Measurements from ENCODE around the gene MUC5B.
"Not testable (repeated sequence)": the region's sequence is repeated elsewhere in the genome, so short reads cannot be mapped to it uniquely, and the experiment has no call there.

MUC5B gene

GRCh38 chr11:1233351-1234053 is 10.6 kb downstream of the MUC5B start:
- DNase-seq: no peak

DNA sequence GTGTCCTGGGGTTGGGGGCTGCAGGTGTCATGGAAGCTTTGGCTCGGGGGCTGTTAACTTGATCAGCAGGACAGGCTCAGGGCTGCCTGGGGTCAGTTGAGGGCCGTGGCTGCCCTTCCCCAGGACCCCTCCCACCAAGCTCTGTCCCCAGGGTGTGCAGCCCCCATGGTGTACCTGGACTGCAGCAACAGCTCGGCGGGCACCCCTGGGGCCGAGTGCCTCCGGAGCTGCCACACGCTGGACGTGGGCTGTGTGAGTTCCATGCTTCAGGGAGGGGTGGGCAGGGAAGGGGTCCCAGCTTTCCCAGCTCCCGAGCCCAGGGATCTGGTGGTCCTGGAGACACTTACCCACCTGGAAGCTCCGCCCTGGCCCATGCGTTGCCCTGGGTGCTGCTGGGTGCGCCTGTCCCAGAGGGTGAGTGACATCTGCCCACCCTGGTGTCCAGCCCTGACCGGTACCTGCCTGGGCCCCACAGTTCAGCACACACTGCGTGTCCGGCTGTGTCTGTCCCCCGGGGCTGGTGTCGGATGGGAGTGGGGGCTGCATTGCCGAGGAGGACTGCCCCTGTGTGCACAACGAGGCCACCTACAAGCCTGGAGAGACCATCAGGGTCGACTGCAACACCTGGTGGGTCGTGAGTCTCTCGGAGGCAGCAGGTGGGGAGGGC is 11.3 kb downstream of the MUC5B start:
- DNase-seq: no peak

GRCh38 chr11:1234771-1235305 is 12.0 kb downstream of the MUC5B start:
- DNase-seq: no peak

GRCh38 chr11:1235306-1235900 is 12.5 kb downstream of the MUC5B start:
- DNase-seq: no peak

GRCh38 chr11:1235901-1236315 is 13.0 kb downstream of the MUC5B start:
- DNase-seq: no peak

DNA sequence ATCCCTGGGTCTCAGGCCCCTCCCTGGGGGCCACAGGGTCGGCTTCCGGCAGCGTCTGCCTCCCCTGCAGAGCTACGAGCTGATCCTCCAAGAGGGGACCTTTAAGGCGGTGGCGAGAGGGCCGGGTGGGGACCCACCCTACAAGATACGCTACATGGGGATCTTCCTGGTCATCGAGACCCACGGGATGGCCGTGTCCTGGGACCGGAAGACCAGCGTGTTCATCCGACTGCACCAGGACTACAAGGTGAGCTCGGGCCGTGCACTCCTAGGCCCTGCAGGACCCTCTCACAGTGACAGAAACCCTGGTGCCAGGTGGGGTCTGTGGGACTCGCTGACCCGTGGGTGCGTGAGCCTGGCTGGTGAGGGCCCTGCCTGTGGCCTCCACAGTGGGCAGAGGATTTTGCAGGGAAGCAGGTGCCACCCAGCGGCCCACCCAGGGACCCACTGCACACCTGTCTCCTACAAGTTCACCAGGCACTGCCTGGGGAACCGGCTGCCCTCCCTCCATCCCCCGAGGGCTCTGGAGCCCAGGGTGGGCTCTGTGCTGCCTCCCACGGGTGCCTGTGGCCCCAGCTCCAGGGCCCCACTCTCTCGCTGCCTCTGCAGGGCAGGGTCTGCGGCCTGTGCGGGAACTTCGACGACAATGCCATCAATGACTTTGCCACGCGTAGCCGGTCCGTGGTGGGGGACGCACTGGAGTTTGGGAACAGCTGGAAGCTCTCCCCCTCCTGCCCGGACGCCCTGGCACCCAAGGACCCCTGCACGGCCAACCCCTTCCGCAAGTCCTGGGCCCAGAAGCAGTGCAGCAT is 13.7 kb downstream of the MUC5B start:
- no peak for DNase-seq

GRCh38 chr11:1237128-1237580 is 14.3 kb downstream of the MUC5B start:
- DNase-seq: no peak

DNA sequence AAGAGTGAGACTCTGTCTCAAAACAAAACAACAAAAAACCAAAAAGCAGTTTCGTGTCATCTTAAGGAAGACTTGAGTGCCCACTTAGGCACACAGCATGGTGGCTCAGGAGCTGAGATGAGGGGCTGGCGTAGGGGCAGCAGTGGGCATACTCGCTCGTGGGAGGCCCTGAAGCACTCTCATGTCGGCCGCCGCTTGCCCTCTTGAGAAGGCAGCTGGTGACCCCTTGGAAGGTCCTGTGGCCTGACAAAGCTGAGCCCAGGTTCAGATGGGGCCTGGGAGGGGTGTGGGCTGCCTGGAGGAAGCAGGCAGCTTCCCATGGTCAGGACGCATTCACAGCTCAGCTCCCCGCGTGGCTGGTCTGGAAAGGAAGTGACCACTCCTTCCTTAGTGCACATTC is 15.0 kb downstream of the MUC5B start:
- DNase-seq: no peak

GRCh38 chr11:1238767-1239595 is 16.1 kb downstream of the MUC5B start:
- no peak for DNase-seq

DNA sequence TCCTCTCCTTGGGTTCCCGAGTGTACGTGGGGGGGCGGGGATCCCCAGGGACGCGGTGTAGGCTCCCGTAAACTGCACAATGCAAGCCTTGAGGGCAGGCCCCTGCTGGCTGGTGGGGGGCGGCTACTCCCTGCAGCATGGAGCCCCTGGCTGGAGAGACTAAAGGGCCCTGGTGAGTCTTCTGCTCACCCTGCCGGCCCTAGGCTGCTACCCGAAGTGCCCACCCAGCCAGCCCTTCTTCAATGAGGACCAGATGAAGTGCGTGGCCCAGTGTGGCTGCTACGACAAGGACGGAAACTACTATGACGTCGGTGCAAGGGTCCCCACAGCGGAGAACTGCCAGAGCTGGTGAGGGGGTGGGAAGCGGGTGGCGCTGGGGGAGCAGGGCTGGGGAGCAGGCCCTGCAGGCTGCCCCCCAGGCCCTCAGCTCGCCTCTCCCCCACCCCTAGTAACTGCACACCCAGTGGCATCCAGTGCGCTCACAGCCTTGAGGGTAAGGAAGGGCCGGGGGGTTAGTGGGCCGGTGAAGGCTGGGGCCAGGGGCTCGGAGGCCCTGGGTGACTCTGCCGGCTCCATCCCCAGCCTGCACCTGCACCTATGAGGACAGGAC is 16.8 kb downstream of the MUC5B start:
- no peak for DNase-seq

- DNase-seq: no peak
Observed at GRCh38 chr11:1240771-1241170, 17.9 kb downstream of the MUC5B start.

GRCh38 chr11:1241706-1242105 is 18.8 kb downstream of the MUC5B start:
- no peak for DNase-seq

GRCh38 chr11:1242289-1242688 is 19.4 kb downstream of the MUC5B start:
- DNase-seq: no peak

GRCh38 chr11:1242751-1243150 is 19.9 kb downstream of the MUC5B start:
- DNase-seq: not testable (repeated sequence)

DNA sequence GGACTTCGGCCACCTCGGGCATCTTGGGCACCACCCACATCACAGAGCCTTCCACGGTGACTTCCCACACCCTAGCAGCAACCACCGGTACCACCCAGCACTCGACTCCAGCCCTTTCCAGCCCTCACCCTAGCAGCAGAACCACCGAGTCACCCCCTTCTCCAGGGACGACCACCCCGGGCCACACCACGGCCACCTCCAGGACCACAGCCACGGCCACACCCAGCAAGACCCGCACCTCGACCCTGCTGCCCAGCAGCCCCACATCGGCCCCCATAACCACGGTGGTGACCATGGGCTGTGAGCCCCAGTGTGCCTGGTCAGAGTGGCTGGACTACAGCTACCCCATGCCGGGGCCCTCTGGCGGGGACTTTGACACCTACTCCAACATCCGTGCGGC is 20.7 kb downstream of the MUC5B start:
- not testable (repeated sequence) for DNase-seq

GRCh38 chr11:1244557-1244956 is 21.7 kb downstream of the MUC5B start:
- not testable (repeated sequence) for DNase-seq

GRCh38 chr11:1245717-1246116 is 22.9 kb downstream of the MUC5B start:
- not testable (repeated sequence) for DNase-seq

- not testable (repeated sequence) for DNase-seq
Observed at GRCh38 chr11:1246301-1246700, 23.4 kb downstream of the MUC5B start.

DNA sequence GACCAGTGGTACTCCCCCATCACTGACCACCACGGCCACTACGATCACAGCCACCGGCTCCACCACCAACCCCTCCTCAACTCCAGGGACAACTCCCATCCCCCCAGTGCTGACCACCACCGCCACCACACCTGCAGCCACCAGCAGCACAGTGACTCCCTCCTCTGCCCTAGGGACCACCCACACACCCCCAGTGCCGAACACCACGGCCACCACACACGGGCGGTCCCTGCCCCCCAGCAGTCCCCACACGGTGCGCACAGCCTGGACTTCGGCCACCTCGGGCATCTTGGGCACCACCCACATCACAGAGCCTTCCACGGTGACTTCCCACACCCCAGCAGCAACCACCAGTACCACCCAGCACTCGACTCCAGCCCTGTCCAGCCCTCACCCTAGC is 24.2 kb downstream of the MUC5B start:
- DNase-seq: not testable (repeated sequence)

DNA sequence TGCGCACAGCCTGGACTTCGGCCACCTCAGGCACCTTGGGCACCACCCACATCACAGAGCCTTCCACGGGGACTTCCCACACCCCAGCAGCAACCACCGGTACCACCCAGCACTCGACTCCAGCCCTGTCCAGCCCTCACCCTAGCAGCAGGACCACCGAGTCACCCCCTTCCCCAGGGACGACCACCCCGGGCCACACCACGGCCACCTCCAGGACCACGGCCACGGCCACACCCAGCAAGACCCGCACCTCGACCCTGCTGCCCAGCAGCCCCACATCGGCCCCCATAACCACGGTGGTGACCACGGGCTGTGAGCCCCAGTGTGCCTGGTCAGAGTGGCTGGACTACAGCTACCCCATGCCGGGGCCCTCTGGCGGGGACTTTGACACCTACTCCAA is 26.1 kb downstream of the MUC5B start:
- not testable (repeated sequence) for DNase-seq

- not testable (repeated sequence) for DNase-seq
Observed at GRCh38 chr11:1250411-1250810, 27.5 kb downstream of the MUC5B start.

Measured in fibroblast of skin of abdomen (primary cell).